ENCODE measurements around the gene RPS6KA3.

DNA sequence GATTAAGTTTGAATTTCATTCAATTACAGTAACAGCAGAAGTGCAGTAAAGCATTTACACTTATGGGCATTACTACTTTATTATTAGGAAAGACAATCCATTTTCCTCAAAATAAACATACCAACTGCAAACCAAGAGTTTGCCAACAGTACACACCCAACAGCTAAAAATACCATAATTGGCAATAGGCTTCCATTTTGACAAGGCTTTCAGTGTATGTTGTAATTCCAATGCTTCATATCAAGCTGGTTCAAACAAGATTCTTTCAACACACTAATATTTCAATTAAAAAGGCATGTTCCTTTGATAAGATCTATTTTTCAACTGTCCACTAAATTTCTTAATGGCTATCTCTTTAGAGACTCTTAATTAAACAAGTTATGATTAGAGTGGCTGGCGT is 137.2 kb downstream of the RPS6KA3 start:
- TF ChIP-seq, protein P1, sequence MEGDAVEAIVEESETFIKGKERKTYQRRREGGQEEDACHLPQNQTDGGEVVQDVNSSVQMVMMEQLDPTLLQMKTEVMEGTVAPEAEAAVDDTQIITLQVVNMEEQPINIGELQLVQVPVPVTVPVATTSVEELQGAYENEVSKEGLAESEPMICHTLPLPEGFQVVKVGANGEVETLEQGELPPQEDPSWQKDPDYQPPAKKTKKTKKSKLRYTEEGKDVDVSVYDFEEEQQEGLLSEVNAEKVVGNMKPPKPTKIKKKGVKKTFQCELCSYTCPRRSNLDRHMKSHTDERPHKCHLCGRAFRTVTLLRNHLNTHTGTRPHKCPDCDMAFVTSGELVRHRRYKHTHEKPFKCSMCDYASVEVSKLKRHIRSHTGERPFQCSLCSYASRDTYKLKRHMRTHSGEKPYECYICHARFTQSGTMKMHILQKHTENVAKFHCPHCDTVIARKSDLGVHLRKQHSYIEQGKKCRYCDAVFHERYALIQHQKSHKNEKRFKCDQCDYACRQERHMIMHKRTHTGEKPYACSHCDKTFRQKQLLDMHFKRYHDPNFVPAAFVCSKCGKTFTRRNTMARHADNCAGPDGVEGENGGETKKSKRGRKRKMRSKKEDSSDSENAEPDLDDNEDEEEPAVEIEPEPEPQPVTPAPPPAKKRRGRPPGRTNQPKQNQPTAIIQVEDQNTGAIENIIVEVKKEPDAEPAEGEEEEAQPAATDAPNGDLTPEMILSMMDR (IDR thresholded peaks at IDR 0.05; ENCODE audit: low read depth, low read length): no peak
- no peak for TF ChIP-seq EZH2phosphoT487 (IDR thresholded peaks at IDR 0.05; ENCODE audit: low read depth)

All from OCI-LY3 (cell line).